Stimulated activated CD4-positive, alpha-beta T cell treated with anti-CD3 and anti-CD28 coated beads, Interleukin-4, amount 100 ng/mL, for 48 hours (primary cell): Measurements from ENCODE around the gene NOL4L.
"Not testable (repeated sequence)": the region's sequence is repeated elsewhere in the genome, so short reads cannot be mapped to it uniquely, and the experiment has no call there.

Experiments
- DNase-seq, 2 donors: peaks; one replicate each; pipeline ENCODE4 v3.0.0-alpha.2; 2020; ENCODE audit warnings: low read depth in 2 of 2

The NOL4L gene

GRCh38 chr20:32510120-32510600 is 75.0 kb downstream of the NOL4L start:
- no peak for DNase-seq

GRCh38 chr20:32509639-32510066 is 75.5 kb downstream of the NOL4L start:
- DNase-seq, result no peak

GRCh38 chr20:32508775-32509119 is 76.4 kb downstream of the NOL4L start:
- no peak for DNase-seq

- DNase-seq, result no peak
Measured at GRCh38 chr20:32507998-32508774, 76.9 kb downstream of the NOL4L start.

- no peak for DNase-seq
Measured at GRCh38 chr20:32506721-32507120, 78.4 kb downstream of the NOL4L start.

GRCh38 chr20:32505723-32506473 is 79.2 kb downstream of the NOL4L start:
- DNase-seq, result no peak

- no peak for DNase-seq
Measured at GRCh38 chr20:32501709-32502108, 83.4 kb downstream of the NOL4L start.

GRCh38 chr20:32497589-32498224 is 87.4 kb downstream of the NOL4L start:
- no peak for DNase-seq

GRCh38 chr20:32496811-32497533 is 88.2 kb downstream of the NOL4L start:
- DNase-seq, result no peak

GRCh38 chr20:32495949-32496348 is 89.2 kb downstream of the NOL4L start:
- DNase-seq, result no peak

GRCh38 chr20:32495217-32495565 is 89.9 kb downstream of the NOL4L start:
- DNase-seq, result no peak

GRCh38 chr20:32494483-32495216 is 90.5 kb downstream of the NOL4L start:
- no peak for DNase-seq

- no peak for DNase-seq
Measured at GRCh38 chr20:32493356-32493755, 91.8 kb downstream of the NOL4L start.

- DNase-seq, result not testable (repeated sequence)
Measured at GRCh38 chr20:32491764-32492151, 93.4 kb downstream of the NOL4L start.

- DNase-seq, result no peak
Measured at GRCh38 chr20:32490942-32491763, 94.0 kb downstream of the NOL4L start.

GRCh38 chr20:32488066-32488838 is 96.9 kb downstream of the NOL4L start:
- DNase-seq, result no peak

- no peak for DNase-seq
Measured at GRCh38 chr20:32487381-32487780, 97.8 kb downstream of the NOL4L start.

GRCh38 chr20:32485770-32486478 is 99.2 kb downstream of the NOL4L start:
- no peak for DNase-seq
